Measurements from ENCODE around the gene MLX. TPM values are rescaled to one million over a fixed set of nuclear protein-coding genes. Genes with fewer than 3 reads are reported as not detected.
A peak's percentile ranks its signal among the peaks of the same experiment; 100 is the strongest.

MLX gene
- total and polyA plus RNA-seq, 10 of the 15 experiments (the other 5 are each of a cell fraction or from before 2014, with no cell fraction given) = 34.4 to 65.0 (median 44.4) TPM

DNA sequence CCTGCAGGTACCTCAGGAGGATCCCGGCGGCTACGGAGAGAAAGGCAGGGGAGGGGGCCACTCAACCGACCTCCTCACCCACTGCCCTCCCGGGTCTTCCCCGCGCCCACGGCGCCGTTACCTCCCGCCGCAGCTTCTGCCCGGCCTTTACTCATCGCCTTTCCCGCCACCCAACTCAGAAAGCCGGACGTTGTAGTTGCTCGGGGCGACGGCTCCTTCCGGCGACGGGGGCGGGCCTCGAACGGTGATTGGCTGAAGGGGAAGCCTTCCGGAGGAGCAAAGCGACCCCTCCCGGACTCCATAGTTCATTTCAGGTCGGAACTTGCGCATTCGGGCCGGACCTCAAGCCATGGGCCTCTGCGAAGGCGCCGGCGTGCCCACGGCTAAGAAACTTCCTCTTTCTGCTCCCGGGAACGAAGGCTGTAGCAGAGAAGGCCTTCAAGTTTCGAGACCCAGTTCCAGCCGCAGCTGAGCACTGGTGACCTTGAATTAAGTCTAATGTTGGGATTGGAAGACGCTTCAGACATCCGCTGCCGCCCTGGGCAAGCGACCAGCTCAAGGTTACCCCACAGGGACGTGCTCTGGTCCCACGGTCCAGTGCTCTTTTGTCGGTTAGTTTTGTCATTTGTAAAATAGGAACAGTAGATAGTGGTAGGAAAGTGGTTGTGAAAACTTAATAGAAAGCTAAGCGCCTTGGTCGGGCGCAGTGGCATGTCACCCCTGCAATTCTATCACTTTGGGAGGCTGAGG lies 10.8 kb downstream of the MLX start, which contains the start of gene PSMC3IP (continued):
- TF ChIP-seq, protein P1, sequence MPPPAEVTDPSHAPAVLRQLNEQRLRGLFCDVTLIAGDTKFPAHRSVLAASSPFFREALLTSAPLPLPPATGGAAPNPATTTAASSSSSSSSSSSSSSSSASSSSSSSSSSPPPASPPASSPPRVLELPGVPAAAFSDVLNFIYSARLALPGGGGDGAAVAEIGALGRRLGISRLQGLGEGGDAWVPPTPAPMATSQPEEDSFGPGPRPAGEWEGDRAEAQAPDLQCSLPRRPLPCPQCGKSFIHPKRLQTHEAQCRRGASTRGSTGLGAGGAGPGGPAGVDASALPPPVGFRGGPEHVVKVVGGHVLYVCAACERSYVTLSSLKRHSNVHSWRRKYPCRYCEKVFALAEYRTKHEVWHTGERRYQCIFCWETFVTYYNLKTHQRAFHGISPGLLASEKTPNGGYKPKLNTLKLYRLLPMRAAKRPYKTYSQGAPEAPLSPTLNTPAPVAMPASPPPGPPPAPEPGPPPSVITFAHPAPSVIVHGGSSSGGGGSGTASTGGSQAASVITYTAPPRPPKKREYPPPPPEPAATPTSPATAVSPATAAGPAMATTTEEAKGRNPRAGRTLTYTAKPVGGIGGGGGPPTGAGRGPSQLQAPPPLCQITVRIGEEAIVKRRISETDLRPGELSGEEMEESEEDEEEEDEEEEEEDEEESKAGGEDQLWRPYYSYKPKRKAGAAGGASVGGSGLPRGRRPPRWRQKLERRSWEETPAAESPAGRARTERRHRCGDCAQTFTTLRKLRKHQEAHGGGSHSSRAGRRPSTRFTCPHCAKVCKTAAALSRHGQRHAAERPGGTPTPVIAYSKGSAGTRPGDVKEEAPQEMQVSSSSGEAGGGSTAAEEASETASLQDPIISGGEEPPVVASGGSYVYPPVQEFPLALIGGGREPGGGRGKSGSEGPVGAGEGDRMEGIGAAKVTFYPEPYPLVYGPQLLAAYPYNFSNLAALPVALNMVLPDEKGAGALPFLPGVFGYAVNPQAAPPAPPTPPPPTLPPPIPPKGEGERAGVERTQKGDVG (CRISPR knock-in tag; IDR thresholded peaks at IDR 0.05) = no peak
- TF ChIP-seq RAD21 (IDR thresholded peaks at IDR 0.05; ENCODE audit: insufficient read depth, low read depth, low read length) (no peak), RB1 (IDR thresholded peaks at IDR 0.05; ENCODE audit: borderline replicate concordance) (peak; percentile 99; the same call in 1 of the 2 replicates), YY1 (IDR thresholded peaks at IDR 0.05; ENCODE audit: low read depth, low read length) (peak; percentile 75; the same call in 1 of the 2 replicates), TAF1 (IDR thresholded peaks at IDR 0.05; ENCODE audit: borderline replicate concordance, low read depth, low read length) (peak; percentile 88), DPF2 (IDR thresholded peaks at IDR 0.05) (no peak; the same call in 1 of the 2 replicates), TARDBP (IDR thresholded peaks at IDR 0.05; ENCODE audit: borderline replicate concordance) (no peak), POU2F2 (IDR thresholded peaks at IDR 0.05; ENCODE audit: borderline replicate concordance, low read depth, low read length) (peak; percentile 45; the same call in 2 of the 3 replicates), CBX5 (IDR thresholded peaks at IDR 0.05; ENCODE audit: low read depth) (peak; percentile 77; the same call in 1 of the 2 replicates), BCL11A (IDR thresholded peaks at IDR 0.05; ENCODE audit: low read depth, low read length) (no peak), ASH2L (IDR thresholded peaks at IDR 0.05; ENCODE audit: borderline replicate concordance, low read depth) (no peak), TCF7 (IDR thresholded peaks at IDR 0.05; ENCODE audit: borderline replicate concordance) (no peak), POLR2AphosphoS5 (IDR thresholded peaks at IDR 0.05; ENCODE audit: low read length) (peak; percentile 87), MEF2A (IDR thresholded peaks at IDR 0.05; ENCODE audit: insufficient read depth, low read depth, low read length) (no peak), NFYB (IDR thresholded peaks at IDR 0.05; ENCODE audit: insufficient read depth, low read depth, low read length) (peak; percentile 94)
- TF ChIP-seq, protein P2, sequence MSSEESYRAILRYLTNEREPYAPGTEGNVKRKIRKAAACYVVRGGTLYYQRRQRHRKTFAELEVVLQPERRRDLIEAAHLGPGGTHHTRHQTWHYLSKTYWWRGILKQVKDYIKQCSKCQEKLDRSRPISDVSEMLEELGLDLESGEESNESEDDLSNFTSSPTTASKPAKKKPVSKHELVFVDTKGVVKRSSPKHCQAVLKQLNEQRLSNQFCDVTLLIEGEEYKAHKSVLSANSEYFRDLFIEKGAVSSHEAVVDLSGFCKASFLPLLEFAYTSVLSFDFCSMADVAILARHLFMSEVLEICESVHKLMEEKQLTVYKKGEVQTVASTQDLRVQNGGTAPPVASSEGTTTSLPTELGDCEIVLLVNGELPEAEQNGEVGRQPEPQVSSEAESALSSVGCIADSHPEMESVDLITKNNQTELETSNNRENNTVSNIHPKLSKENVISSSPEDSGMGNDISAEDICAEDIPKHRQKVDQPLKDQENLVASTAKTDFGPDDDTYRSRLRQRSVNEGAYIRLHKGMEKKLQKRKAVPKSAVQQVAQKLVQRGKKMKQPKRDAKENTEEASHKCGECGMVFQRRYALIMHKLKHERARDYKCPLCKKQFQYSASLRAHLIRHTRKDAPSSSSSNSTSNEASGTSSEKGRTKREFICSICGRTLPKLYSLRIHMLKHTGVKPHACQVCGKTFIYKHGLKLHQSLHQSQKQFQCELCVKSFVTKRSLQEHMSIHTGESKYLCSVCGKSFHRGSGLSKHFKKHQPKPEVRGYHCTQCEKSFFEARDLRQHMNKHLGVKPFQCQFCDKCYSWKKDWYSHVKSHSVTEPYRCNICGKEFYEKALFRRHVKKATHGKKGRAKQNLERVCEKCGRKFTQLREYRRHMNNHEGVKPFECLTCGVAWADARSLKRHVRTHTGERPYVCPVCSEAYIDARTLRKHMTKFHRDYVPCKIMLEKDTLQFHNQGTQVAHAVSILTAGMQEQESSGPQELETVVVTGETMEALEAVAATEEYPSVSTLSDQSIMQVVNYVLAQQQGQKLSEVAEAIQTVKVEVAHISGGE (CRISPR knock-in tag; IDR thresholded peaks at IDR 0.05) = no peak
- TF ChIP-seq, protein P3, sequence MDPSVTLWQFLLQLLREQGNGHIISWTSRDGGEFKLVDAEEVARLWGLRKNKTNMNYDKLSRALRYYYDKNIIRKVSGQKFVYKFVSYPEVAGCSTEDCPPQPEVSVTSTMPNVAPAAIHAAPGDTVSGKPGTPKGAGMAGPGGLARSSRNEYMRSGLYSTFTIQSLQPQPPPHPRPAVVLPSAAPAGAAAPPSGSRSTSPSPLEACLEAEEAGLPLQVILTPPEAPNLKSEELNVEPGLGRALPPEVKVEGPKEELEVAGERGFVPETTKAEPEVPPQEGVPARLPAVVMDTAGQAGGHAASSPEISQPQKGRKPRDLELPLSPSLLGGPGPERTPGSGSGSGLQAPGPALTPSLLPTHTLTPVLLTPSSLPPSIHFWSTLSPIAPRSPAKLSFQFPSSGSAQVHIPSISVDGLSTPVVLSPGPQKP (IDR thresholded peaks at IDR 0.05; ENCODE audit: low read depth, low read length) = no peak
- TF ChIP-seq, protein P4, sequence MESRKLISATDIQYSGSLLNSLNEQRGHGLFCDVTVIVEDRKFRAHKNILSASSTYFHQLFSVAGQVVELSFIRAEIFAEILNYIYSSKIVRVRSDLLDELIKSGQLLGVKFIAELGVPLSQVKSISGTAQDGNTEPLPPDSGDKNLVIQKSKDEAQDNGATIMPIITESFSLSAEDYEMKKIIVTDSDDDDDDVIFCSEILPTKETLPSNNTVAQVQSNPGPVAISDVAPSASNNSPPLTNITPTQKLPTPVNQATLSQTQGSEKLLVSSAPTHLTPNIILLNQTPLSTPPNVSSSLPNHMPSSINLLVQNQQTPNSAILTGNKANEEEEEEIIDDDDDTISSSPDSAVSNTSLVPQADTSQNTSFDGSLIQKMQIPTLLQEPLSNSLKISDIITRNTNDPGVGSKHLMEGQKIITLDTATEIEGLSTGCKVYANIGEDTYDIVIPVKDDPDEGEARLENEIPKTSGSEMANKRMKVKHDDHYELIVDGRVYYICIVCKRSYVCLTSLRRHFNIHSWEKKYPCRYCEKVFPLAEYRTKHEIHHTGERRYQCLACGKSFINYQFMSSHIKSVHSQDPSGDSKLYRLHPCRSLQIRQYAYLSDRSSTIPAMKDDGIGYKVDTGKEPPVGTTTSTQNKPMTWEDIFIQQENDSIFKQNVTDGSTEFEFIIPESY (IDR thresholded peaks at IDR 0.05) = no peak
